Hippocampal formation (tissue), 2 donors: ENCODE measurements around the gene MAN1A2.
"Not testable (repeated sequence)": the region's sequence is repeated elsewhere in the genome, so short reads cannot be mapped to it uniquely, and the experiment has no call there.

Experiments
- DNase-seq, 2 donors: peaks; one replicate each; lab custom pipeline; 2025; lab: John Stamatoyannopoulos, UW

MAN1A2 gene

DNA sequence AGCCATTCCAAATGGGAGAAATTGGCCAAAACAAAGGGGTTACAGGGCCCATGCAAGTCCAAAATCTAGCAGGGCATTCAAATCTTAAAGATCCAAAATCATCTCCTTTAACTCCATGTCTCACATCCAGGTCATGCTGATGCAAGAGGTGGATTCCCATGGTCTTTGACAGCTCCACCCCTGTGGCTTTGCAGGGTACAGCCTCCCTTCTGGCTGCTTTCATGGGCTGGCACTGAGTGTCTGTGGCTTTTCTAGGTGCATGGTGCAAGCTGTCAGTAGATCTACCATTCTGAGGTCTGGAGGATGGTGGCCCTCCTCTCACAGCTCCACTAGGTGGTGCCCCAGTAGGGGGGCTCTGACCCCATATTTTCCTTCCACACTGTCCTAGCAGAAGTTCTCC, 191.2 kb downstream of the MAN1A2 start:
- not testable (repeated sequence) for DNase-seq

GRCh38 chr1:117559139-117559538, 191.9 kb downstream of the MAN1A2 start:
- no peak for DNase-seq

GRCh38 chr1:117559985-117560384, 192.7 kb downstream of the MAN1A2 start:
- DNase-seq: no peak

DNA sequence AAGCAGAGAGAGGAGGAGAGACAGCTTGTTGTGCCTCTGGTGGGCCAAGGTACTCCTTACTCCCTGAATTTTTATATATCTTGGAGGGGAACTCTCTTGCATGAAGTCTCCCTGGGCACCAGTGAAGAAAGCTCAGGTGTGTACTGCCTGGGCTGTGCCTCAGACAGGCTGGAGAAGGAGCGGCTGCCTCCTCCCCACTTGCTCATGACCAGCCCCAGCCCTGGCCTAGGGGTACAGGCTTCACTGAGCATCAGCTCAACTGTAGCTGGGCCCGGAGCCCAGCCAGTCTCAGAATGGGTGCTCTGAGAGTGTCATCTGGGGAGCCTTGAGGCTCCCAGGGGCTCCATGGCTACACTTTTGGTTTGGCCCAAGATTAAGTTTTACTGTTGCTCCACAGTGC, 193.8 kb downstream of the MAN1A2 start:
- no peak for DNase-seq

DNA sequence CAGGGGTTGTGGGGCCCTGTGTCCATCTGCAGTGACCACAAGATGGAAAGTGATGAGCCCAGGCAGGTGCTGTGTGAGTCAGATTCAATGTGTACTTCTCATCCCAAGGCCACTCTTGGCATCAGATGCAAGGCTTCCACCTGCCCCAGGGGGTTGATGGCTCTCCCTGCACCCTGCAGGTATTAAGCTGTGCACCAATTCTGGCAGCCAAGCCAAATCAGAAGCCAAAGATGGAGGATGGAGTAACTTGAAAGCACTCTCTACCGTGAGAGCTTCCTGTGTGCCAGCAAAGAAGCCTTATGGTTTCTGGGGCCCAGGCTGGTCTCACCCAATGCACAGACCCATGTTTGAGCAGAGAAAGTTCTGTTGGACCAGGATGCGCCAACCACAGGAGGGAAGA, 194.3 kb downstream of the MAN1A2 start:
- DNase-seq: no peak

DNA sequence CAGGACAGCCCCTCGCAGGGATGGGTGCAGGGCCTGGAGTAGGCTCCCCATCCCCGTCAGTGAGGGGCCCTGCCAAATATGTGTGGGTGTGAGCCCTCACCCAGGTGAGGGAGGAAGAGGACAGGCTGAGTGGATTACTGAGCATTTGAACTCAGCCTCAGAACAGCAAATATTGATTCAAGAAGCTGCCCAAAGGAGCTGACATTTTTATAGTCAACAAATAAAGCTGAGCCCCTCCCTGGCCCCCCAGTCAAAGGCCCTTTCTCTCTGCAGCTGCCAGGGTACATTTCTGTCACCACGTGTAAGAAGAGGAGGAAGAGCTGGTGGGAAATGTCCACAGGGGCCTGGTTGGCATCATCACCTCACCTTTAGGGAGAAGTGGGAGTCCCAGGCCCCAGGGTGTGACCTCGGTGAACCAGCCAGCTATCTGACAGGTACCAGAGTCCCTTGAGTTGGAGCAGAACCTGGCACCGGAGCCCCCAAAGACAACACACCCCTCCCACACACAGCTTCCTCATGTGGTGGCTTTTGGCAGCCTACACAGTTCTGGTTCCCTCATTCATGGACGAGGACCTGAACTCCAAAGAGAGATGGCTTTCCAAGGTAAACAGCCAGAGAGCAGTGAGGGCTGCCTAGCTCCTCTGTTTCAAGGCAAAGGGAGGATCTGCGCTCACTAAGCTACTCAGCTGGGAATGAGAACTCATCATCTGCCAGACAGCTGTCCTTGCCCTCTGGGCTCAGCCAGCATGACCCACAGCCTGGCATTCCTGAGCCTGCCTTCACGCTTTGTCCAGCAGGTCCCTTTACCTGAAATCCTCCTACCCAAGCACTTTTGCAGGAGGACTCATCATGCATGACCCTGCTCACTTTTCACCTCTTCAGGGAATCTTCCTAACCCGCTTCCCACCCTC, 195.6 kb downstream of the MAN1A2 start:
- DNase-seq: no peak

GRCh38 chr1:117563492-117563875, 196.2 kb downstream of the MAN1A2 start:
- no peak for DNase-seq

GRCh38 chr1:117564227-117565075, 197.2 kb downstream of the MAN1A2 start:
- no peak for DNase-seq

DNA sequence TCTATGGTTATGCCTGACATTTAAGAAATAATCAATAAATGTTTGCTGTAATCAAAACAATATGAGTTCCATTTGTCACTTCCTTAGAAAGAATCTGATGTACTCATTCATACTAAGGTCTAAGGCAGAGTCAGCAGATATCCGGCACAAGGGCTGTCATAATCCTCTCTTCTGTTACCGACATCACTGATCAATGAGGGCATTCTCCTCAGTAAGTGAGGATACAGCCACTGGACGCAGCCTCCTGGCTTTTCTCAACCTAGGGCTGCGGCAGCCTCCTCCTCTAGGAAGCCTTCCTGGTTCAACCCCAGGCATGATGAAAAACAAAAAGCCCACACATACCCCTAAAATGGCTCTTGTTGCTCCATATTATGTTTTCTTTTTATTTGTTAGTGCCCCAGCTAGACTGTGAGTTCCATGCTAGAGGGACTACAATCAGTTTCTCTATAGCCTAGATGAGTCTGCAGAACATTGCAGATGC, 197.9 kb downstream of the MAN1A2 start:
- DNase-seq: no peak

DNA sequence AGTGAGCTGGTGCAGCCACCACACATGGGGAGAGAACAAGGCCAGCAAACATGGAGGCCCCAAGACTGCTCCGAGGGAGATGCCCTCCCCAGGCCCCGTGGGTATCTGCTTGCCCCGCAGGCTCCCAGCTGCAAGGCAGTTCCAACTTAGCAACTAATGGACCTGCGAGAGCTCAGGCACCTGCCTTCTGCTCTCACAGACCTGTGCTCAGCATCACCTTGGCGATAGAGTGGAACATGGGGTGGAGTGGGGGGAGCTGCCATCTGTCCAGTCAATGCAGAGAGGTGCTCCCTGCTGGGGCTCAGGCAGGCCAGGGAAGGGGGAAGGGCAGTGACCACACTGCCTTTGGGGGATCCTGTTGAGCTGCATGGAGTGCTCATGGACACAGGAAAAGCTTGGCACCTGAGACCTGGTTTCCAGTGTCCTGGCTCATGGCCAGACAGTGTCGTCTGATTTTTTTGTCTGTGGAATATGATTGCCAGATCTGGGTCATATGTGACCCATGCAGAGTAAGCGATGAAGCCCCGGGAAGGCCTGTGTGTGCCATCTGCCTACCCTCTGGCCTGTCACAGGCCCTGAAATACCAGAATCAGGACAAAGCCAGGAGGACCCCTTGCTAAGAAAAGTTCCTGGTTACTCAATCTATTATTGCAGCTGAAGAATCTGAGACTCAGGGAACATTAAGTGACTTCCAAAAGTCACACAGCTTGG, 198.7 kb downstream of the MAN1A2 start:
- DNase-seq: no peak

DNA sequence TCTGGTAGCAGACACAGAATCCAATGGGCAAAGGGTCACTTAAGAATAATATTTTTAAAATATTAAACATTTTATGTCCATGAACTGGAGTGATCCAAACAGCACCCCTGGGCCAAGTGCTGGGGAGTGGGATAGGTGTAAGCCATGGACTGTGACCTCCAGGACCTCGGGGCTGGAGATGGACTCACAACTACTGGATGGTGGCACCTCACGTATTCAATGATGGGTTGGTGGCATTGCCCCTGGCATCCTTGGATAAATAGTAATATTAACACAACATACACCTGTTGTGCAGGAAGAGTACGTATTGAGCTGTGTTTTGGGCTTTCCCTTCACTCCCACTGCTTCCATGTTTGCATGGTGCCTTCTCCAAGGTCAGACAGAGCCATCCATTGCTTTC, 199.3 kb downstream of the MAN1A2 start:
- no peak for DNase-seq

DNA sequence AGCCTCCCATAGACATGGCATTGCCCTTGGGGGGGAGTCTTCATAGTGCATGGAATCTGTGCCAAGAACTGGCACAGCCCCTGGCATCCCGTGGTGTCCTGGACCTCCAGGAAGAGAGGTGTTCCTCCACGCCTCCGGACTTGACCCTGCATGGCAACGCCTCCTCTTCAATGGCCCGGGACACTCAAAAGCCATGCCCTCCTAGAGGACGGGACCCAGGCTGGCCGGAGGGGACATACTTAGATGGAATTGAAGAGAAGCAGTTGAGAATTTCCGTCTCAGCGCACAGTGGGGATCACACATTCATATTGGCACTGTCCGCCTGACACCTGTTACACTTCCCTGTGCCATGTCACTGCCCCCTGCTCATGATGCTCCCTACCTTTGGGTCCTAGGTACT, 200.2 kb downstream of the MAN1A2 start:
- no peak for DNase-seq

- no peak for DNase-seq
Measured at GRCh38 chr1:117567976-117568375, 200.7 kb downstream of the MAN1A2 start.

DNA sequence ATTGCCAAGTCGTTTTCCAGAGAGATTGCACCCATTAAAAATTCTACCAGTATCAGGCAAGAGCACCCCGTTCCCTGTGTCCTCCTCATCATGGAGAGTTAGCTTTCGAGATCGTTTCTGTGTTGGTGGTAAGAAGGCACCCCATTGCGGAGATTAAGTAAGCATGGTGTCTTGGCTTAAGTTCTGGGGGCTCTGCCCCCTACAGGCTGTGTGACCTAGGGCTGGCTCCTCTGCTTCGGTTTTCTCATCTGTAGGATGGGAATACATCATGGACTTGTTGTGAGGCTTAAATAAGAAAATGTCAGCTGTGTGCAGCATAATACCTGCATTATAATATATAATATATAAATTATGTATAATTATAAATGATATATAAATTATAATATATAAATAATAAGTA, 201.8 kb downstream of the MAN1A2 start:
- no peak for DNase-seq

GRCh38 chr1:117569856-117570255, 202.6 kb downstream of the MAN1A2 start:
- DNase-seq: no peak

DNA sequence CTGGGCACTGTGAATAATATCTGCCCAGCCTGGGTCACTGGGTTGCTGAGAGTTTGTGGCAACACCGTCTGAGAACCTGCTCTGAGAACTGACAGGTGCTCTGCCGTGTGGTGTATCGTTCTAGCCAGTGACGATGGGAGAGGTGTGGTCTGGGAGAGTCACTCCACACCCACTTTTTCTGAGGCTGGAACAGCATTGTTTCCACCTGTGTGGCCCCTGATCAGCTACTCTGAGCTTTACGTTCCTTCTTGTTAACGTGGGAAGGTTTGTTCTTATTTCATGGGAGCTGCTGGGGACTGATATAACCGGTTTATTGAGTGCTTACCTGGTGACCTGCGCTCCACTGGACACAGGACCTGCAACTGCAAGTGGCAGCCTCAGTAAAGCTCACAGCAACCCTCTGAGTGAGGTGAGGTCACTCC, 203.8 kb downstream of the MAN1A2 start:
- no peak for DNase-seq

DNA sequence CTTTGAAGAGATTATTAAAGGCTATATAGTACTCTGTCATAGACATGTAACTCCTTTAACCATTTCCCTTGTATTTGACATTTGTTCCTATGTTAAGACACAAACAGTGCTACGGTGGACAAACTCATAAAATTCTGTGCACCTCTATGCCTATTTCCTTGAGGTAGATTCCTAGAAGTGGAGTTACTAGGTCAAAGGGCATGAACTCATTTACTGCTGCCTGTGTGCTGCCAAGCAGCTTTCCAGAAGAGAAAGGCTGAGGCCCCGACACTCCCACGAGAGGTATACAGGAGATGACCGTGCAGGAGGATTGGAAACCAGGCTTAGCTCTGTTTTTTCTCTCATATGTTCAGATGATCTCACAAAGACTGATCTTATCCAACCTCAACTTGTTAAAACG, 204.2 kb downstream of the MAN1A2 start:
- no peak for DNase-seq

GRCh38 chr1:117572546-117572945, 205.3 kb downstream of the MAN1A2 start:
- no peak for DNase-seq

GRCh38 chr1:117573386-117574023, 206.3 kb downstream of the MAN1A2 start:
- no peak for DNase-seq

GRCh38 chr1:117574161-117574835, 207.0 kb downstream of the MAN1A2 start:
- no peak for DNase-seq

GRCh38 chr1:117575586-117576225, 208.5 kb downstream of the MAN1A2 start:
- no peak for DNase-seq
